ENCODE measurements around the gene NLGN1. TPM values are rescaled to one million over a fixed set of nuclear protein-coding genes. Genes with fewer than 3 reads are reported as not detected.

Gene NLGN1
- polyA plus RNA-seq, 1 donor from 2014 or later: 2.7 TPM

DNA sequence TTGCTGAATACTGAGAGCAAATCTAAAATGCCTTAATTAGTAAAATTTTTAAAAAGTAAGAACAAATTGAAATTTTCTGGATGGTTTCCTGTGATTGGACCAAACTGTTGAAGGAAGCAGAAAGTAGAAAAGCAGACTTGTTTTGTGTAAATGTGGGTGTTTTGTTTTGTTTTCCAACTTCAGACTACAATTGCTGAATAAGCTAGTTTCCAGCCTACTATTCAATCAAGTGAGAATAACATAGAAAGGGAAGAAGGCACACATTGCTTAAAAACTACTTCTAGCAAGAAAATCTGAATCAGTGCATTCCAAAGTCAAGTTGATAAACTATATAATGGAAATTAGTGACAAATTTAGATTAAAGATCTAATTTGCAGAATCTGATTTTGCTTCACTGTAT lies 519.3 kb downstream of the NLGN1 start:
- H3K4me2 ChIP-seq (ENCODE audit: low read length): no peak overlapping the region
- H3F3A ChIP-seq (ENCODE audit: insufficient read depth, low read length, poor library complexity, severe bottlenecking): no peaks in the 10 kb centered on the region
- no peaks in the 10 kb centered on the region for H3K9me3 ChIP-seq (ENCODE audit: low read length)

DNA sequence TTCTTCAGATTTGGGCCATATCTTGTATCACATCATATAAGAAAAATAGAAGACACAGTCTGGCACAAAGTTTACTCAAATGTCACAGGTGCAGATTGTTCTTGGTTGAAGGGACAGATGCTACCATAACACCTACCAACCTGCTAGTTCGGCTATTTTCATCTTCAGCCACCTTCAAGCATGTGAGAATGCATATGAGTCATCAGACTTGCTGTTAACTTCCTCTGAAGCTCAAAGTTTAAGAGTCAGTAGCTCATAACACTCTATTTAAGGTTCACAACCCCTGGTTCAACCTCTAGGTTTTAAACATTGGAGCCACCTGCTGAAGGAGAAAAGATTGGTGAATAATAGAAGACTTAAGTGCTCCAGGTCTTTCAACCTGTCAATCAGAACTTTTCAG lies 522.8 kb downstream of the NLGN1 start:
- Histone ChIP-seq H3K9me3 (ENCODE audit: low read length) (no peaks in the 10 kb centered on the region), H3K9me2 (ENCODE audit: insufficient read depth, low read length) (no peaks in the 10 kb centered on the region), H3K4me3 (ENCODE audit: low read length) (no peak overlapping the region), H3K36me3 (ENCODE audit: insufficient read depth, low read length) (no peaks in the 10 kb centered on the region), H3F3A (ENCODE audit: insufficient read depth, low read length, poor library complexity, severe bottlenecking) (no peaks in the 10 kb centered on the region), H4K20me1 (ENCODE audit: insufficient read depth) (no peaks in the 10 kb centered on the region), H3K27ac (ENCODE audit: low read length) (no peak overlapping the region), H2AFZ (ENCODE audit: low read depth, low read length) (no peak overlapping the region), H3K4me2 (ENCODE audit: low read length) (no peak overlapping the region), H3K27me3 (ENCODE audit: insufficient read depth, low read depth, low read length) (no peaks in the 10 kb centered on the region), H3K79me2 (replicated peaks; ENCODE audit: insufficient read depth, low read length) (no peaks in the 10 kb centered on the region), H3K9ac (ENCODE audit: low read length) (no peak overlapping the region)
- TF ChIP-seq SMC3 (conservative IDR thresholded peaks at IDR 0.05; ENCODE audit: poor library complexity): no peak
- TF ChIP-seq EP300 (conservative IDR thresholded peaks at IDR 0.05; ENCODE audit: poor library complexity, severe bottlenecking): no peak
- TF ChIP-seq, protein P1, sequence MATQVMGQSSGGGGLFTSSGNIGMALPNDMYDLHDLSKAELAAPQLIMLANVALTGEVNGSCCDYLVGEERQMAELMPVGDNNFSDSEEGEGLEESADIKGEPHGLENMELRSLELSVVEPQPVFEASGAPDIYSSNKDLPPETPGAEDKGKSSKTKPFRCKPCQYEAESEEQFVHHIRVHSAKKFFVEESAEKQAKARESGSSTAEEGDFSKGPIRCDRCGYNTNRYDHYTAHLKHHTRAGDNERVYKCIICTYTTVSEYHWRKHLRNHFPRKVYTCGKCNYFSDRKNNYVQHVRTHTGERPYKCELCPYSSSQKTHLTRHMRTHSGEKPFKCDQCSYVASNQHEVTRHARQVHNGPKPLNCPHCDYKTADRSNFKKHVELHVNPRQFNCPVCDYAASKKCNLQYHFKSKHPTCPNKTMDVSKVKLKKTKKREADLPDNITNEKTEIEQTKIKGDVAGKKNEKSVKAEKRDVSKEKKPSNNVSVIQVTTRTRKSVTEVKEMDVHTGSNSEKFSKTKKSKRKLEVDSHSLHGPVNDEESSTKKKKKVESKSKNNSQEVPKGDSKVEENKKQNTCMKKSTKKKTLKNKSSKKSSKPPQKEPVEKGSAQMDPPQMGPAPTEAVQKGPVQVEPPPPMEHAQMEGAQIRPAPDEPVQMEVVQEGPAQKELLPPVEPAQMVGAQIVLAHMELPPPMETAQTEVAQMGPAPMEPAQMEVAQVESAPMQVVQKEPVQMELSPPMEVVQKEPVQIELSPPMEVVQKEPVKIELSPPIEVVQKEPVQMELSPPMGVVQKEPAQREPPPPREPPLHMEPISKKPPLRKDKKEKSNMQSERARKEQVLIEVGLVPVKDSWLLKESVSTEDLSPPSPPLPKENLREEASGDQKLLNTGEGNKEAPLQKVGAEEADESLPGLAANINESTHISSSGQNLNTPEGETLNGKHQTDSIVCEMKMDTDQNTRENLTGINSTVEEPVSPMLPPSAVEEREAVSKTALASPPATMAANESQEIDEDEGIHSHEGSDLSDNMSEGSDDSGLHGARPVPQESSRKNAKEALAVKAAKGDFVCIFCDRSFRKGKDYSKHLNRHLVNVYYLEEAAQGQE (IDR thresholded peaks at IDR 0.05; ENCODE audit: borderline replicate concordance): no peak
- TF ChIP-seq RAD21 (conservative IDR thresholded peaks at IDR 0.05): no peak

More for the DNA sequence above, 519.3 kb downstream of the NLGN1 start:
- TF ChIP-seq, protein P1 (IDR thresholded peaks at IDR 0.05; ENCODE audit: borderline replicate concordance): no peak
- TF ChIP-seq MXI1 (conservative IDR thresholded peaks at IDR 0.05; ENCODE audit: poor library complexity, severe bottlenecking) (no peak), SMC3 (conservative IDR thresholded peaks at IDR 0.05; ENCODE audit: poor library complexity) (no peak), RAD21 (conservative IDR thresholded peaks at IDR 0.05) (no peak)
- TF ChIP-seq, protein P2, sequence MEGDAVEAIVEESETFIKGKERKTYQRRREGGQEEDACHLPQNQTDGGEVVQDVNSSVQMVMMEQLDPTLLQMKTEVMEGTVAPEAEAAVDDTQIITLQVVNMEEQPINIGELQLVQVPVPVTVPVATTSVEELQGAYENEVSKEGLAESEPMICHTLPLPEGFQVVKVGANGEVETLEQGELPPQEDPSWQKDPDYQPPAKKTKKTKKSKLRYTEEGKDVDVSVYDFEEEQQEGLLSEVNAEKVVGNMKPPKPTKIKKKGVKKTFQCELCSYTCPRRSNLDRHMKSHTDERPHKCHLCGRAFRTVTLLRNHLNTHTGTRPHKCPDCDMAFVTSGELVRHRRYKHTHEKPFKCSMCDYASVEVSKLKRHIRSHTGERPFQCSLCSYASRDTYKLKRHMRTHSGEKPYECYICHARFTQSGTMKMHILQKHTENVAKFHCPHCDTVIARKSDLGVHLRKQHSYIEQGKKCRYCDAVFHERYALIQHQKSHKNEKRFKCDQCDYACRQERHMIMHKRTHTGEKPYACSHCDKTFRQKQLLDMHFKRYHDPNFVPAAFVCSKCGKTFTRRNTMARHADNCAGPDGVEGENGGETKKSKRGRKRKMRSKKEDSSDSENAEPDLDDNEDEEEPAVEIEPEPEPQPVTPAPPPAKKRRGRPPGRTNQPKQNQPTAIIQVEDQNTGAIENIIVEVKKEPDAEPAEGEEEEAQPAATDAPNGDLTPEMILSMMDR (IDR thresholded peaks at IDR 0.05; ENCODE audit: poor library complexity, severe bottlenecking): no peak
- Histone ChIP-seq H3K36me3 (ENCODE audit: insufficient read depth, low read length) (no peaks in the 10 kb centered on the region), H3K9ac (ENCODE audit: low read length) (no peak overlapping the region), H4K20me1 (ENCODE audit: insufficient read depth) (no peaks in the 10 kb centered on the region), H3K27ac (ENCODE audit: low read length) (no peak overlapping the region), H3K9me2 (ENCODE audit: insufficient read depth, low read length) (no peaks in the 10 kb centered on the region), H3K79me2 (replicated peaks; ENCODE audit: insufficient read depth, low read length) (no peaks in the 10 kb centered on the region), H3K27me3 (ENCODE audit: insufficient read depth, low read depth, low read length) (no peaks in the 10 kb centered on the region), H2AFZ (ENCODE audit: low read depth, low read length) (no peak overlapping the region), H3K4me3 (ENCODE audit: low read length) (no peak overlapping the region)

All from neural cell (in vitro differentiated cells).